Stimulated activated CD4-positive, alpha-beta T cell treated with anti-CD3 and anti-CD28 coated beads, TNF-alpha, amount 100 ng/mL, for 24 hours (primary cell): ENCODE measurements around the gene ARID4A.
"Not testable (repeated sequence)": the region's sequence is repeated elsewhere in the genome, so short reads cannot be mapped to it uniquely, and the experiment has no call there.

Source experiments
- DNase-seq, 3 experiments: peaks; one replicate each; pipeline ENCODE4 v3.0.0-alpha.2; 2020; ENCODE audit warnings: low read depth in 3 of 3

ARID4A gene

DNA sequence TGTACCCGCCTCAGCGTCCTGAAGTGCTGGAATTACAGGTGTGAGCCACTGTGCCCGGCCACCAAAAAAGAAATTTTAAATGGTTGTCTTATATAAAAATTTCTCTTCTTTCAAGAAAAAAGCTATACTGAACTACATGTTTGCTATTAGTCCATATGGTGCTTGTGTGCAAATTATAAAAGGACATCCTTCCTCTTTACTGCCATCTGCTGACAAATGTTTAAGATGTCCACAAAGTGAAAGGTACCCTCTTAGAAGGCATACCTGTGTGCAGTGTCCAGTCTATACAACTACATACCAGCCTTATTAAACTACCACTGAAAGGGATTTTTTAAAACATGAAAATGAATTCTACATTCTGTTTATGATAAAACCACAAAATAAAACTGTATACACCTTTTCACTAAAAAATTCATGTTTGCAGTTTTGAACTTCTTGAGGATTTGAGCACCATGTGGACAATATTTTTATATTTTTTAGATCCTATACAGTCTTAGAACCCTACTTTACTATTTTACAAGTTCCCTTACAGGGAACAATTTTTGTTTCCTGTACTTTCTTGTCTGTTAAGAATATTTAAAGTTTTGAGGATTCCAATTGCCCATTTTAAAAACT, 64.5 kb downstream of the ARID4A start:
- DNase-seq = no peak

- DNase-seq = no peak
Measured at GRCh38 chr14:58364316-58364715, 66.0 kb downstream of the ARID4A start.

DNA sequence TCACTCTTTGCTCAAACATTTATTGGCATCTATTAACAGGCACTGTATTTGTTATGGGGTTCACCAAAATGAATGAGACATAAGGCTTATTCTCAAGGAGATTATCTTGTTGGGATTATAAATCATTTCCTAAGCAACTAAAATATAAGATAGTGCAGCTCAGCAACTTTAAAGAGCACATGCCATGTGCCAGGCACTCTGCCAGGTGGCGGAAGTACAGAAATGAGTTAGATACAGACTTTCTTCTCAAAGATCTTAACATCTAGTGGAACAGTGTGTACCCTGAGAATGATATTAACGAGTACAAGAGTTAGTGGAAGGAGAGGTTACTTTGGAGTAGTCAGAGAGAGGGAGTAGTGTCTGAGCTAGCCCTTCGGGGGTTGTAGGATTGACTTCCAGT, 68.9 kb downstream of the ARID4A start:
- no peak for DNase-seq

DNA sequence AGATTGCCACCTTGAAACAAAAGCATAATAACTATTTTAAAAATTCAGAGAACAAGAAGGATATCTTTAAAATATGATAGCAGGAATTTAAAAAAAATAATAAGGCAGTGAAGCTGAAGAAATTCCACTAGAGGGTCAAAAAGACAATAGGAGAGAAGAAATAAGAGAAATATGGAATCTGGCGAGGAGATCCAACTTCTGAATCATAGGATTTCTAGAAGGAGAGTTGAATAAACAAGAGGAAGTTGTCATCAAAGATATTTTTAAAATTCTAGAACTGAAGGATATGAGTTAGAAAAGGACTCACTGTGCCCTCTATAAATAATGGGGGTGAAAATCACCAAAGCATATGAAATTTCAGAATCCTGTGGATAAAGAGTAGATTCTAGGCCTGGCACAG, 70.6 kb downstream of the ARID4A start:
- no peak for DNase-seq

DNA sequence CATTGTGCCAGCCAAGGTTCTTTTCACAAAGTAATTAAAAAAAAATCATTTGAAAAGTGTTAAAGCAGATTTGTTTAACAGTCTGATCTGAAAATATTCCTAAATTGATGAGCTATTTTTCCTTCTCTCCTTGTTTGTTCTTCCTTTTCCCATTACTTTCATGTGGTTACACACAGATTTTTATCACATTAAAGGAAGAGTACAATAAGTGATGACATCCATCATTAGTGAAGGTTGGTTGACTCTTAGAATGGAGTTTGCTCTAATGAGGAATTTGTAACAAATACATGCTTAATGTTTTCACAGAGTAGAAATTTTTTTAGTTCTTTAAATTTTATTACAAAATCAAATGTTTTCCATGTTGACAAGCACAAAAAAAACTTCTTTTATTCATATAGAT, 78.4 kb downstream of the ARID4A start:
- DNase-seq = no peak

- no peak for DNase-seq
Measured at GRCh38 chr14:58390830-58391229, 92.5 kb downstream of the ARID4A start.

- no peak for DNase-seq
Measured at GRCh38 chr14:58395562-58395811, 97.1 kb downstream of the ARID4A start.

- DNase-seq = peak; percentile 31 to 66 (median 58)
Measured at GRCh38 chr14:58395812-58396788, 97.7 kb downstream of the ARID4A start, which contains the start of gene TOMM20L. TOMM20L (plus strand) TSS chr14:58395930; CDS start chr14:58395958, 28 bp downstream.

GRCh38 chr14:58397156-58397555, 98.8 kb downstream of the ARID4A start:
- no peak for DNase-seq

GRCh38 chr14:58398495-58398894, 100.1 kb downstream of the ARID4A start:
- DNase-seq = no peak

DNA sequence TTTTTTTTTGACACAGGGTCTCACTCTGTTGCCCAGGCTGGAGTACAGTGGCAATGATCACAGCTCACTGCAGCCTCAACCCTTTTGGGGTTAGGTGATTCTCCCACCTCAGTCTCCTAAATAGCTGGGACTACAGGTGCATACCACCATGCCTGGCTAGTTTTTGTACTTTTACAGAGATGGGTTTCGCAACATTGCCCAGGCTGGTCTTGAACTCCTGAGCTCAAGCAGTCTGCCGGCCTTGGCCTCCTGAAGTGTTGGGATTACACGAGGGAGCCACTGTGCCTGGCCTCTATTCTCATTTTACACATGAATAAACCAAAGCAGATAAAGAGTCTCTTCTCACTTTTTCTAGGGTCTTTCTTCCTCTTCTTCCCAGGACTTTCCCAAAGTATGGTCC, 100.5 kb downstream of the ARID4A start:
- DNase-seq = no peak

GRCh38 chr14:58401587-58401986, 103.2 kb downstream of the ARID4A start:
- no peak for DNase-seq

GRCh38 chr14:58408681-58409215, 110.4 kb downstream of the ARID4A start:
- no peak for DNase-seq

DNA sequence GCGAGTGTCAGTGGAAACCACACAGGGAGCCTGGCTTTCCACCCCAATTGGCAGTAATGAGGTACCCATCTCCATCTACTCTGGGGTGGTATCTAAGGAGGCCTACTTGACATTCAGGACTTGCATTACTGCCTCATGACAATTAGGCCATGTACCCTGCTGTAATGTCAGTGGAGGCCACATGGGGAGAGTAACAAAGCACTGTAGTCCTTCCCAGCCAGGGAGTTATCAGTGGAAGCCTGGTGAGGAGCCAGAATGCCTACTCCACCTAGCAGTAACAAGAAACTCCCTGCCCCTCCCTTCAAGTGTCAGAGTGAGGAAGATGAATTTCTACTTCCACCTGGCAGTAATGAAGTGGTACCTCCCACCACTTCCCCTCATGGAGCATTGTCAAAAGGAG, 116.5 kb downstream of the ARID4A start:
- no peak for DNase-seq

GRCh38 chr14:58415636-58416547, 117.5 kb downstream of the ARID4A start:
- no peak for DNase-seq

- not testable (repeated sequence) for DNase-seq
Measured at GRCh38 chr14:58416934-58417333, 118.6 kb downstream of the ARID4A start.
